Astrocyte (in vitro differentiated cells and primary cell): ENCODE data around the gene ENOX2. TPM values are rescaled to one million over a fixed set of nuclear protein-coding genes. Genes with fewer than 3 reads are reported as not detected.

Source experiments
- DNase-seq: peaks from one replicate; pipeline ENCODE4 v3.0.0-alpha.2; 2010; ENCODE audit warnings: low read depth
- FAIRE-seq: peaks from 2 replicates; lab custom pipeline; 2011; peaks lifted over from hg19 to GRCh38; lab: Jason Lieb, UNC
- H2AFZ ChIP-seq: 2 replicates; pipeline ENCODE4 v1.6.0; 2012; ENCODE audit warnings: low read depth, low read length, inconsistent platforms
- H3K27ac ChIP-seq: 2 replicates; pipeline ENCODE4 v1.5.1; 2011; ENCODE audit warnings: low read depth, low read length, inconsistent platforms
- H3K27me3 ChIP-seq: 2 replicates; pipeline ENCODE4 v1.6.0; 2011; ENCODE audit warnings: low read length, inconsistent platforms; ENCODE audit not compliant: insufficient read depth
- H3K36me3 ChIP-seq: 2 replicates; pipeline ENCODE4 v1.5.1; 2011; ENCODE audit warnings: low read length, inconsistent platforms; ENCODE audit not compliant: insufficient read depth
- H3K4me1 ChIP-seq: 2 replicates; pipeline ENCODE4 v1.5.1; 2011; ENCODE audit warnings: low read length, inconsistent platforms; ENCODE audit not compliant: insufficient read depth
- H3K4me2 ChIP-seq: 2 replicates; pipeline ENCODE4 v1.6.0; 2012; ENCODE audit warnings: low read length, inconsistent platforms
- H3K4me3 ChIP-seq: 2 replicates; pipeline ENCODE4 v1.5.1; 2011; ENCODE audit warnings: low read depth, mild to moderate bottlenecking, low read length, inconsistent platforms; ENCODE audit not compliant: insufficient read depth
- H3K79me2 ChIP-seq: 2 replicates; pipeline ENCODE4 v1.6.0; 2012; ENCODE audit warnings: mild to moderate bottlenecking, low read length, inconsistent platforms; ENCODE audit not compliant: insufficient read depth
- H3K9ac ChIP-seq: 2 replicates; pipeline ENCODE4 v1.6.0; 2012; ENCODE audit warnings: mild to moderate bottlenecking, low read length, inconsistent platforms
- H3K9me3 ChIP-seq: 2 replicates; pipeline ENCODE4 v1.5.1; 2012; ENCODE audit warnings: low read depth, mild to moderate bottlenecking, low read length, inconsistent platforms; ENCODE audit not compliant: insufficient read depth
- H4K20me1 ChIP-seq: 2 replicates; pipeline ENCODE4 v1.6.0; 2012; ENCODE audit warnings: low read length, inconsistent platforms; ENCODE audit not compliant: insufficient read depth
- H3K27ac Mint-ChIP-seq: one replicate; pipeline ENCODE4 v1.8.0; 2021; ENCODE audit warnings: mild to moderate bottlenecking, mixed read lengths; ENCODE audit not compliant: unreplicated experiment
- H3K27me3 Mint-ChIP-seq: one replicate; pipeline ENCODE4 v1.8.0; 2021; ENCODE audit warnings: low read depth, mixed read lengths; ENCODE audit not compliant: unreplicated experiment
- H3K36me3 Mint-ChIP-seq: one replicate; pipeline ENCODE4 v1.8.0; 2021; ENCODE audit warnings: low read depth, mixed read lengths; ENCODE audit not compliant: unreplicated experiment
- H3K4me1 Mint-ChIP-seq: one replicate; pipeline ENCODE4 v1.8.0; 2021; ENCODE audit warnings: low read depth, mixed read lengths; ENCODE audit not compliant: unreplicated experiment
- H3K4me3 Mint-ChIP-seq: one replicate; pipeline ENCODE4 v1.8.0; 2021; ENCODE audit warnings: mild to moderate bottlenecking, moderate library complexity, mixed read lengths; ENCODE audit not compliant: unreplicated experiment
- H3K9me3 Mint-ChIP-seq: one replicate; pipeline ENCODE4 v1.8.0; 2021; ENCODE audit warnings: mild to moderate bottlenecking, mixed read lengths; ENCODE audit not compliant: unreplicated experiment
- EZH2 ChIP-seq: IDR thresholded peaks from 2 replicates; pipeline ENCODE4 v1.6.1; 2012; ENCODE audit warnings: mild to moderate bottlenecking, low read length, inconsistent platforms; ENCODE audit not compliant: insufficient read depth
- total RNA-seq: library from RNA; stranded (reverse); gene quantifications from 2 replicates; pipeline ENCODE4 v1.2.1, GENCODE V29; 2021
- TF ChIP-seq, protein P1 (sequence below): IDR thresholded peaks from 2 replicates; pipeline ENCODE4 v1.5.1; 2011; ENCODE audit warnings: low read depth, mild to moderate bottlenecking, inconsistent platforms, low read length, moderate library complexity; ENCODE audit not compliant: insufficient read depth

Gene ENOX2
- total RNA-seq, 1 donor from 2014 or later = 9.4 TPM

DNA sequence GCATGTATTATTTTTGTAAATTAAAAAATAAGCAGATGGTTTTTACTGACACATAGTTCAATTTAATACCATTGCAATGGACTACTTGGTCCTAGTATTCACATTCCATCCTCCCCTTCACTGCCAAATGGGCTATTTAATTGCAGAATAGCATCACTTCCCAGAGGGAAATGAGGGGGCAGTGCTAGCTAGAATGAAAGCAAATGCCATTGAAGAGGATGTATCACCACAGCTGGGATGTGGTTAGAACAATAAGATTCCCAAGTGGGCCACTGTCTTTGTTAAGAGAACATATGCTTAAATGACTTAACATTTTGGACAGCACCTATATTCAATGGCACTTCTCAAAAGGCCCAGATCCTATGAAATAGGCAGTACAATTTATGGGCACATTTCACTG lies 276.5 kb downstream of the ENOX2 start:
- Histone ChIP-seq H3K4me3 (no peak overlapping the region), H3K79me2 (no peaks in the 10 kb centered on the region), H4K20me1 (no peaks in the 10 kb centered on the region), H3K9ac (no peak overlapping the region), H3K36me3 (no peaks in the 10 kb centered on the region), H2AFZ (no peak overlapping the region), H3K4me1 (no peaks in the 10 kb centered on the region), H3K27me3 (no peaks in the 10 kb centered on the region), H3K27ac (no peak overlapping the region), H3K9me3 (no peaks in the 10 kb centered on the region), H3K4me2 (no peak overlapping the region)
- DNase-seq = peak; percentile 36
- no peaks in the 10 kb centered on the region for H3K36me3 Mint-ChIP-seq
- no peaks in the 10 kb centered on the region for H3K4me1 Mint-ChIP-seq
- H3K4me3 Mint-ChIP-seq = no peak overlapping the region
- no peak for TF ChIP-seq EZH2
- TF ChIP-seq, protein P1, sequence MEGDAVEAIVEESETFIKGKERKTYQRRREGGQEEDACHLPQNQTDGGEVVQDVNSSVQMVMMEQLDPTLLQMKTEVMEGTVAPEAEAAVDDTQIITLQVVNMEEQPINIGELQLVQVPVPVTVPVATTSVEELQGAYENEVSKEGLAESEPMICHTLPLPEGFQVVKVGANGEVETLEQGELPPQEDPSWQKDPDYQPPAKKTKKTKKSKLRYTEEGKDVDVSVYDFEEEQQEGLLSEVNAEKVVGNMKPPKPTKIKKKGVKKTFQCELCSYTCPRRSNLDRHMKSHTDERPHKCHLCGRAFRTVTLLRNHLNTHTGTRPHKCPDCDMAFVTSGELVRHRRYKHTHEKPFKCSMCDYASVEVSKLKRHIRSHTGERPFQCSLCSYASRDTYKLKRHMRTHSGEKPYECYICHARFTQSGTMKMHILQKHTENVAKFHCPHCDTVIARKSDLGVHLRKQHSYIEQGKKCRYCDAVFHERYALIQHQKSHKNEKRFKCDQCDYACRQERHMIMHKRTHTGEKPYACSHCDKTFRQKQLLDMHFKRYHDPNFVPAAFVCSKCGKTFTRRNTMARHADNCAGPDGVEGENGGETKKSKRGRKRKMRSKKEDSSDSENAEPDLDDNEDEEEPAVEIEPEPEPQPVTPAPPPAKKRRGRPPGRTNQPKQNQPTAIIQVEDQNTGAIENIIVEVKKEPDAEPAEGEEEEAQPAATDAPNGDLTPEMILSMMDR = no peak
- no peaks in the 10 kb centered on the region for H3K27me3 Mint-ChIP-seq
- H3K27ac Mint-ChIP-seq = no peak overlapping the region
- no peak for FAIRE-seq
- H3K9me3 Mint-ChIP-seq = no peaks in the 10 kb centered on the region

DNA sequence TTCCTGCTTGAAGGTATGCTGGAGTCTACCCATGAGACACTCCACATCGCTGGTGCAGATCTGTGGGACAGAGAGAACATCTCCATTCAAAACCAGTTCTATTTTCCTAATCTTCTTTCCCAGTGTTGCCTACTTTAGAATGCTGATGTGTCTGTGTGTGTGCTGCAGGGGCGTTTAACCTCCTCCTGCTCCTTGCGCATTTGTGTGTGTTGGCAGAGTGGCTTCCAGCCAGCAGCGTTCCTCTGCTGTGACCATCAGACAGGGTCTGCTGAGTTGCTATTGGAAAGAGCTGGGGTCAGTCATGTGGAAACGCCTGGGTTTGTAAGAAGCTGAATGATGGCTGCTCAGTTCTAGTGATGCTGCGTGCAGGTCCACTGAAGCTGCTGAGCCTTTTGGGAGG lies 277.6 kb downstream of the ENOX2 start:
- Mint-ChIP-seq H3K27me3 (no peaks in the 10 kb centered on the region), H3K36me3 (no peaks in the 10 kb centered on the region), H3K9me3 (no peaks in the 10 kb centered on the region), H3K4me3 (no peak overlapping the region), H3K27ac (no peak overlapping the region), H3K4me1 (no peaks in the 10 kb centered on the region)
- TF ChIP-seq, protein P1 = no peak
- no peak for TF ChIP-seq EZH2
- no peak overlapping the region for H3K4me2 ChIP-seq
- H3K9me3 ChIP-seq = no peaks in the 10 kb centered on the region
- no peak for FAIRE-seq
- no peak overlapping the region for H3K27ac ChIP-seq
- no peak overlapping the region for H3K9ac ChIP-seq
- no peak overlapping the region for H2AFZ ChIP-seq
- peak; percentile 52 for DNase-seq
- H3K27me3 ChIP-seq = no peaks in the 10 kb centered on the region
- H3K79me2 ChIP-seq = no peaks in the 10 kb centered on the region
- no peaks in the 10 kb centered on the region for H3K36me3 ChIP-seq
- H3K4me3 ChIP-seq = no peak overlapping the region
- no peaks in the 10 kb centered on the region for H3K4me1 ChIP-seq
- H4K20me1 ChIP-seq = no peaks in the 10 kb centered on the region

DNA sequence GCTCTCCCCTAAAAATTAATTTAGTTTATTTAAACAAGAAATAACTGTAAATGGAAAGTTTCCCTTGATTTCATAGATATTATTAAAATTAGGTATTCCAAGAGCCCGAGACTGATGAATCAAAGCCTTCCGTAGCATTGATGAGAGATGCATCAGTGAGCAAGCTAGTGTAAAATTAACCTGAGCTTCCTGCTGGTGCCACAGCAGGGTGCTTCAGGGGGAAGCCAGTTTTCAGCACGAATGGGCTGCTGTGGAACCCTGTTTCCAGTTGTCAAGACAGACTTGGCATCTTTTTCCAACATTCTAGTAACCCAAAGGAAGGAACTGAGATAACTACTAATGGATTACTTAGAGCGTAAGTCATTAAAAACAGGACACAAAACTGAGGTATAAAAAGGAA lies 279.5 kb downstream of the ENOX2 start:
- no peaks in the 10 kb centered on the region for H3K27me3 ChIP-seq
- Mint-ChIP-seq H3K36me3 (no peaks in the 10 kb centered on the region), H3K9me3 (no peaks in the 10 kb centered on the region), H3K4me3 (no peak overlapping the region), H3K27me3 (no peaks in the 10 kb centered on the region), H3K27ac (no peak overlapping the region), H3K4me1 (no peaks in the 10 kb centered on the region)
- no peaks in the 10 kb centered on the region for H3K4me1 ChIP-seq
- no peaks in the 10 kb centered on the region for H4K20me1 ChIP-seq
- no peaks in the 10 kb centered on the region for H3K79me2 ChIP-seq
- no peak overlapping the region for H2AFZ ChIP-seq
- no peak overlapping the region for H3K27ac ChIP-seq
- DNase-seq (no peak), FAIRE-seq (no peak)
- H3K9ac ChIP-seq = no peak overlapping the region
- TF ChIP-seq, protein P1 = no peak
- TF ChIP-seq EZH2 = no peak
- no peak overlapping the region for H3K4me2 ChIP-seq
- no peaks in the 10 kb centered on the region for H3K36me3 ChIP-seq
- H3K9me3 ChIP-seq = no peaks in the 10 kb centered on the region
- no peak overlapping the region for H3K4me3 ChIP-seq
